Smooth muscle cell (in vitro differentiated cells): ENCODE measurements around the gene LRFN4. TPM values are rescaled to one million over a fixed set of nuclear protein-coding genes. Genes with fewer than 3 reads are reported as not detected.

Experiments used
- DNase-seq: peaks from one replicate; lab custom pipeline; 2025; ENCODE audit not compliant: unreplicated experiment; lab: John Stamatoyannopoulos, UW
- H2AFZ ChIP-seq: fragments of 200-600 bp; sonication (generic); 2 replicates; pipeline ENCODE4 v1.6.0; 2016; ENCODE audit warnings: antibody characterized with exemption, low read depth, mild to moderate bottlenecking
- H3F3A ChIP-seq: fragments of 200-600 bp; sonication (generic); 2 replicates; pipeline ENCODE4 v1.6.0; 2017; ENCODE audit warnings: antibody characterized with exemption, low read depth
- H3K27ac ChIP-seq: fragments of 200-600 bp; sonication (generic); 2 replicates; pipeline ENCODE4 v1.5.1; 2016; ENCODE audit warnings: low read depth, mild to moderate bottlenecking
- H3K27me3 ChIP-seq: fragments of 200-600 bp; sonication (generic); 2 replicates; pipeline ENCODE4 v1.6.1; 2016; ENCODE audit warnings: low read depth, mild to moderate bottlenecking
- H3K36me3 ChIP-seq: fragments of 200-600 bp; sonication (generic); 2 replicates; pipeline ENCODE4 v1.5.1; 2016; ENCODE audit warnings: low read depth
- H3K4me1 ChIP-seq: fragments of 200-600 bp; sonication (generic); 2 replicates; pipeline ENCODE4 v1.5.1; 2016; ENCODE audit warnings: low read depth
- H3K4me2 ChIP-seq: fragments of 200-600 bp; sonication (generic); 2 replicates; pipeline ENCODE4 v1.6.0; 2016; ENCODE audit warnings: mild to moderate bottlenecking
- H3K4me3 ChIP-seq: fragments of 200-600 bp; sonication (generic); 2 replicates; pipeline ENCODE4 v1.5.1; 2016; ENCODE audit warnings: mild to moderate bottlenecking
- H3K79me2 ChIP-seq: fragments of 200-600 bp; sonication (generic); 2 replicates; pipeline ENCODE4 v1.6.0; 2016; ENCODE audit warnings: low read depth, mild to moderate bottlenecking
- H3K9ac ChIP-seq: fragments of 200-600 bp; sonication (generic); 2 replicates; pipeline ENCODE4 v1.6.0; 2016; ENCODE audit warnings: low read depth
- H3K9me3 ChIP-seq: fragments of 200-600 bp; sonication (generic); replicated peaks from 2 replicates; pipeline ENCODE4 v1.5.1; 2016; ENCODE audit warnings: low read depth
- H4K20me1 ChIP-seq: fragments of 200-600 bp; sonication (generic); 2 replicates; pipeline ENCODE4 v1.6.0; 2016; ENCODE audit warnings: low read depth
- CTCF ChIP-seq: fragments of 200-600 bp; sonication (generic); IDR thresholded peaks from 2 replicates; pipeline ENCODE4 v1.5.1; 2017; ENCODE audit warnings: borderline replicate concordance, mild to moderate bottlenecking, antibody characterized with exemption; ENCODE audit not compliant: insufficient read depth, poor library complexity, severe bottlenecking
- WGBS: methylation state at CpG from one replicate; pipeline ENCODE4 v1.1.7; 2016; ENCODE audit warnings: low lambda C conversion rate; 5-methylcytosine and 5-hydroxymethylcytosine counted together
- polyA plus RNA-seq: library from polyadenylated mRNA; unstranded; fragments of >200 nt; fragmentation: Nextera tagmentation; extraction: Ambion mirVana; gene quantifications from 2 replicates; pipeline ENCODE4 v1.2.1, GENCODE V29; 2016
- total RNA-seq: library from RNA; depleted of rRNA; stranded (reverse); fragments of >200 nt; gene quantifications from 2 replicates; pipeline ENCODE4 v1.2.3, GENCODE V29; 2014

Gene LRFN4
- 14.7 and 15.2 TPM in 2 replicates for total RNA-seq
- polyA plus RNA-seq, result 37.6 and 43.0 TPM in 2 replicates

GRCh38 chr11:66856496-66857233 lies at the start of gene LRFN4:
LRFN4 (plus strand) TSS chr11:66857064; CDS start chr11:66857745, 681 bp downstream.
- H3K27me3 ChIP-seq, result no peaks in the 10 kb centered on the region
- no peaks in the 10 kb centered on the region for H3K36me3 ChIP-seq
- TF ChIP-seq CTCF, result no peak
- peak within 1 kb of the TSS; percentile 69 for H2AFZ ChIP-seq
- no peak for DNase-seq
- peaks cover 5% of the 10 kb centered on the region for H3F3A ChIP-seq
- peak within 1 kb of the TSS; percentile 98 for H3K4me2 ChIP-seq
- H4K20me1 ChIP-seq, result no peaks in the 10 kb centered on the region
- peak within 1 kb of the TSS; percentile 89 for H3K4me3 ChIP-seq
- H3K9ac ChIP-seq, result peak within 1 kb of the TSS; percentile 73
- H3K4me1 ChIP-seq, result peaks cover 8% of the 10 kb centered on the region
- peak within 1 kb of the TSS; percentile 66 for H3K27ac ChIP-seq
- peaks cover 3% of the 10 kb centered on the region for H3K79me2 ChIP-seq
- 2% methylated on average over 25 of the region's 103 CpGs for WGBS
- H3K9me3 ChIP-seq, result no peaks in the 10 kb centered on the region

- WGBS, result 95% methylated on average over 3 of the region's 3 CpGs
- Histone ChIP-seq H3K36me3 (no peaks in the 10 kb centered on the region), H4K20me1 (no peaks in the 10 kb centered on the region), H2AFZ (no peak overlapping the region), H3K4me2 (no peak overlapping the region), H3K27ac (no peak overlapping the region), H3K4me3 (no peak overlapping the region), H3F3A (no peaks in the 10 kb centered on the region), H3K9ac (no peak overlapping the region), H3K9me3 (no peaks in the 10 kb centered on the region), H3K4me1 (peaks cover 3% of the 10 kb centered on the region), H3K79me2 (no peaks in the 10 kb centered on the region), H3K27me3 (no peaks in the 10 kb centered on the region)
- DNase-seq, result no peak
- no peak for TF ChIP-seq CTCF
Observed at GRCh38 chr11:66809592-66809991, 47.3 kb upstream of the LRFN4 start.

GRCh38 chr11:66810576-66811185 lies 46.2 kb upstream of the LRFN4 start:
- no peak for TF ChIP-seq CTCF
- Histone ChIP-seq H3K79me2 (no peaks in the 10 kb centered on the region), H2AFZ (no peak overlapping the region), H3K36me3 (no peaks in the 10 kb centered on the region), H3K4me3 (no peak overlapping the region), H3K4me2 (no peak overlapping the region), H3K4me1 (peaks cover 3% of the 10 kb centered on the region), H3K9me3 (no peaks in the 10 kb centered on the region), H4K20me1 (no peaks in the 10 kb centered on the region), H3K27ac (no peak overlapping the region), H3K27me3 (no peaks in the 10 kb centered on the region), H3K9ac (no peak overlapping the region), H3F3A (no peaks in the 10 kb centered on the region)
- 97% methylated on average over 1 of the region's 1 CpG for WGBS
- no peak for DNase-seq
